Uterus (tissue), 2 donors: ENCODE measurements around the gene FGF11.

ENCODE experiments used
- CTCF ChIP-seq, 4 experiments: fragments of 200-600 bp in 2 of 4; fragments of 450-650 bp in 2 of 4; sonication (generic) in 2 of 4; IDR thresholded peaks; one replicate each; pipeline ENCODE4 v1.5.1; 2016 to 2019; ENCODE audit warnings: antibody characterized with exemption in 4 of 4, mild to moderate bottlenecking in 2 of 4, moderate library complexity in 1 of 4
- POLR2A ChIP-seq, 2 donors: fragments of 450-650 bp; IDR thresholded peaks; one replicate each; pipeline ENCODE4 v1.6.1; 2016; ENCODE audit warnings: antibody characterized with exemption in 2 of 2, mild to moderate bottlenecking in 1 of 2, moderate library complexity in 1 of 2

GRCh38 chr17:7442142-7442541, 2.8 kb downstream of the FGF11 start:
- TF ChIP-seq POLR2A (IDR thresholded peaks at IDR 0.05) (no peak), CTCF (IDR thresholded peaks at IDR 0.05) (no peak)
